Astrocyte of the cerebellum (primary cell): Measurements from ENCODE around the gene HSPA1B.
"Not testable (repeated sequence)": the region's sequence is repeated elsewhere in the genome, so short reads cannot be mapped to it uniquely, and the experiment has no call there.

Experiments used
- DNase-seq: peaks from one replicate; pipeline ENCODE4 v3.0.0-alpha.2; 2011; ENCODE audit warnings: low read depth
- H3K4me3 ChIP-seq: 2 replicates; pipeline ENCODE4 v1.5.1; 2011; ENCODE audit warnings: mild to moderate bottlenecking, low read depth, low read length, moderate library complexity
- in situ Hi-C: cut with HindIII; loops from 2 replicates; pipeline ENCODE4 v1.10.0; 2017; ENCODE audit warnings: low sequenced_read_pairs
- TF ChIP-seq, protein P1 (sequence below): IDR thresholded peaks from 2 replicates; pipeline ENCODE4 v1.5.1; 2012; ENCODE audit warnings: low read length, low read depth, moderate library complexity, mild to moderate bottlenecking; ENCODE audit errors: missing control alignments

HSPA1B gene

DNA sequence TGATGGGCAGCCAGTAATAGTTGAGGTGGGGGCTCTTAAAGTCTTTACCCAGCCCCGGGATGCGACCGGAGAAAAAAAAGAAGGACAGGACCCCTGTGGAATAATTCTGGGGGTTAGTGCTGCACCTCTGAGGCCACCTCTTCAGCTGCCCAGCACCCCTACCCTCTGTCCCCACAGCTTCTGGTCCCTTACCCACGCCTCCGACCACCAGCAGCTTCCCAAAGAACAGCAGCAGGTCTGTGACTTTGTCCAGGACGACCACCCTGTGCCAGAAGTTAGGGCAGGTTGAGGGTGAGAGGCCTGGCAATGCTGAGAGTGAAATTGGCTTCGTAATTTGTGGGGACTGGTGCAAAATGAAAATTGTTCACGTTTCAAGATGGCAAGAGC, 37.3 kb downstream of the HSPA1B start:
- TF ChIP-seq, protein P1, sequence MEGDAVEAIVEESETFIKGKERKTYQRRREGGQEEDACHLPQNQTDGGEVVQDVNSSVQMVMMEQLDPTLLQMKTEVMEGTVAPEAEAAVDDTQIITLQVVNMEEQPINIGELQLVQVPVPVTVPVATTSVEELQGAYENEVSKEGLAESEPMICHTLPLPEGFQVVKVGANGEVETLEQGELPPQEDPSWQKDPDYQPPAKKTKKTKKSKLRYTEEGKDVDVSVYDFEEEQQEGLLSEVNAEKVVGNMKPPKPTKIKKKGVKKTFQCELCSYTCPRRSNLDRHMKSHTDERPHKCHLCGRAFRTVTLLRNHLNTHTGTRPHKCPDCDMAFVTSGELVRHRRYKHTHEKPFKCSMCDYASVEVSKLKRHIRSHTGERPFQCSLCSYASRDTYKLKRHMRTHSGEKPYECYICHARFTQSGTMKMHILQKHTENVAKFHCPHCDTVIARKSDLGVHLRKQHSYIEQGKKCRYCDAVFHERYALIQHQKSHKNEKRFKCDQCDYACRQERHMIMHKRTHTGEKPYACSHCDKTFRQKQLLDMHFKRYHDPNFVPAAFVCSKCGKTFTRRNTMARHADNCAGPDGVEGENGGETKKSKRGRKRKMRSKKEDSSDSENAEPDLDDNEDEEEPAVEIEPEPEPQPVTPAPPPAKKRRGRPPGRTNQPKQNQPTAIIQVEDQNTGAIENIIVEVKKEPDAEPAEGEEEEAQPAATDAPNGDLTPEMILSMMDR: no peak
- no peak for DNase-seq
- no peak overlapping the region for H3K4me3 ChIP-seq
- in situ Hi-C loops: no loop called here

DNA sequence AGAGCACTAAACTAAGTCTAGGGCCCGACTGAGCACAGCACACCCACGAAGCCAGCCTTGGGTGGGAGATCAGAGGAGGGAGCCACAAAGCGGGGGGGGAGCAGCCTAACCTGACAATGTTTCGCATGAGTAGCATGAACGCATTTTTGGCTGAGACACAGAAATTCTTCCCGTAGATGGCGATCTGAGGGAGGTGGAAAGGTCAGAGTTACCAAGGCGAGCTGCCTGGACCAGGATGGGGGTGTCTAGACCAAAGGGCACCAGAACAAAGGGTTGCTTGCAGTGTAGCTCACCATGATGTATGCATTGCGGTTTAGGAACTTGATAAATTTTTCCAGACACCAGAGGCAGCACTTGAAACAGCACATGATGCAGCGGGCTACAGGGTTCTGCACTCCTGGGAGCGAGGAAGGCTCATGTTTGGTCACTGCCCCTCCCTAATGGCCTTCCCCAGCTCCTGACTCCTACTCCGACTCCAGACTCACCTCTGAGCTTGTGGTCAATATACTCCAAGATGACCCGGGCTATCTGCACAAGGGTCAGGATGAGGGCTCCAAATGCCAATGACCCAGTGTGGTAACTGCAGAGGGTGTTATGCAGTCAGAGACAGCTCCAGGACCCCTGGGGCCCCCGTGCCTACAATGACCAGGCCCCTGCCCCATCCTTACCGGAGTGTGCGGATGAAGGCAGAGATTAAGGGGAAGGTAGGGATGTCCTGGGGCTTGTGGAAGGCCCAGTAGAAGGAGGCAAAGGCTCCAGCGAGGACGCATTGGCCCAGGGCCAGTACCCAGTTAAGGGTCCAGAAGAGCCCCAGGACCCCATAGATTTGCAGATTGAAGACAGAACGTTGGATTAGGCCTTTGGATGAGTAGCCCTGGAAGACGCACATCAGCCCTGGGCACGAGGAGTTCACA, 37.9 kb downstream of the HSPA1B start:
- no peak overlapping the region for H3K4me3 ChIP-seq
- DNase-seq: no peak
- TF ChIP-seq, protein P1: no peak
- in situ Hi-C loops: no loop called here

DNA sequence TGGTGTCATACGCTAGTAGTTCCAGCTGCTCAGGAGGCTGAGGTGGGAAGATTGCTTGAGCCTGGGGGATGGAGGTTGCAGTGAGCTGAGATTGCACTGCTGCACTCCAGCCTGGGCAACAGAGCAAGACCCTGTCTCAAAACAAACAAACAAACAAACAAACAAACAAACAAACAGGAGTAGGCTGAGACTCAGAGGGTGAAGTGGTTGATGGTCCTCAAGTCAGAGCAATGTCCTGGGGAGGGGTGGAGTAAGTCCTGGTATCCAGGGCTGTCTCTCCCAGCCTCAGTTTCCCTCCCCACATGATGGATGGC, 41.1 kb downstream of the HSPA1B start:
- DNase-seq, in situ Hi-C loops, H3K4me3 ChIP-seq: not testable (repeated sequence)

DNA sequence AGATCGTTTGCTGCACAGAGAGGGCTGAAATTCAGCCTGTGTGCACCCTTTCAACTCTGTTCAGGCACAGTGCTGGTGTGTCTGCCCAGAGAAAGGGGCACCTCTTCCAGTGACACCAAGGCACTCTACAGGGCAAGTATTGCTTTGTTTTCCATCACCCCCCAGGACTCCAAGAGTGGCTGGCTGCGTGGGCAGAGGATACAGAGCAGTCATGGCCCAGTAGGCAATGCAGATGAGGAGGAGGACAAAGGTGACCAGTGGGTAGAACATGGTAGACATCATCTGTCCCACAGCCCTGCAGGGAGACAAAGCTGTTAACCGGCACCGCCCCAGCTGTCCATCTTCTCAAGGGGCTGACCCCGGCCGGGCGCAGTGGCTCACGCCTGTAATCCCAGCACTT, 41.8 kb downstream of the HSPA1B start:
- no peak for DNase-seq
- H3K4me3 ChIP-seq: no peak overlapping the region
- in situ Hi-C loops: no loop called here
- TF ChIP-seq, protein P1: no peak

DNA sequence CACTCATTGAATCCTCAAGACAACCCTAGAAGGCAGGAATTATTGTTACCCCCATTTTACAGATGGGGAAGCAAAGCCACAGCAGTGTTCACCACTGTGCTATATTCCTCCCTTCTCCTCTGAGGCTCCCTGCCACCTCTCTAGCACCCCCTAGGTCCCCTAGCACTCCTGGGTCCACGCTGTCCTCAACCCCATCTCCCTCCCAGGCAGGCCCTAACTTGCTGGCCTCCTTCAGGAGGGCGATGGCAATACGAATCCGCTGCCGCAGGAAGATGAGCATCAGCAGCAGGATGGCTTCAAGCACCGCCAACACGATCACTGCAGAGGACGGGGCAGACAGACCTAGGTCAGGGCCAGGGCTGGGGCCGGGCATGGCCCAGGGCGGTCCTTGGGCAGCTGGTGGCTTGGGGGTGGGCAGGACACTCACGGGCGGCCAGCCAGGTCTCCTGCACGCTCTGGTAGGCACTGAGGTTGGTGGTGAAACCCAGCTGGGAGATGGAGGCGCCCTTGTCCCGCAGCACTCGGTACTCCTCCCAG, 42.9 kb downstream of the HSPA1B start:
- DNase-seq: no peak
- TF ChIP-seq, protein P1: no peak
- no peak overlapping the region for H3K4me3 ChIP-seq
- in situ Hi-C loops: no loop called here

DNA sequence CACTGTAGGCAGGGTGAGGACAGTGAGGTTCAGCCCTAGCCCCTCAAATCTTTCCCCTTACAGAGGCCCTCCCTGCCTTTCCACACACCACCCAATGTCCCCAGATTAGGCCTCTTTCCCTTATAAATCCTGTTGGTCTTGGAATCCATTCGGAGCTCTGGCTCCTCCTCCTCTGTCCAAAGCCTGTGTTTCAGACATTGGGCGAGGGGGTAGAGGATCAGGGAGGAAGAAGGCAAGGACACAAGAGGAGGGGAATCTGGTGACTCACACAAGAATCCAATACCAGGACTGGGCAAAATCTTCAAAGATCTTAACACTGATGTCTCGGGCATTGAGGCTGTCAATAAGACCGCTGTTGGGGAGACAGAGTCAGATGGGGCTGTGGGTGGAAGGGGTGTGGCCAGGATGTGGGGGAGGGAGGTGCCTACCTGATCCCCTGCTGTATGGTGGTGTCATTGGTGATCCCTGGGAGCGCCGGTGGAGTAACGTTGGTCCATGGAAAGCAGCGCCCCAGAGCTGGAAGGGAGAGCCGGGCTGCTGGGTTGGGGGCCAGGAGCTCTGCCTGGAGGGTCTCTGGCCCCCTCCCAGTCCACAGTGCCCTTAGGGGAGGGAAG, 43.6 kb downstream of the HSPA1B start:
- DNase-seq: no peak
- in situ Hi-C loops: no loop called here
- H3K4me3 ChIP-seq: no peak overlapping the region
- TF ChIP-seq, protein P1: no peak
